ENCODE results near the gene MAN1A2.

The MAN1A2 gene

GRCh38 chr1:117396074-117396473 is 28.8 kb downstream of the MAN1A2 start:
- Histone ChIP-seq H2BK5ac (ENCODE audit: low read depth, low read length, poor library complexity) (no peak overlapping the region), H3K27me3 (ENCODE audit: insufficient read depth, low read length) (no peaks in the 10 kb centered on the region), H3K4me3 (ENCODE audit: low read depth, low read length) (no peak overlapping the region), H3K14ac (ENCODE audit: low read length) (no peak overlapping the region), H3K23ac (ENCODE audit: low read length) (no peak overlapping the region), H2BK12ac (ENCODE audit: low read length) (no peak overlapping the region), H3K4me1 (ENCODE audit: control insufficient read depth in 1 of 2, insufficient read depth in 2 of 2, low read length in 2 of 2) (no peaks in the 10 kb centered on the region), H3K79me1 (ENCODE audit: low read length) (no peaks in the 10 kb centered on the region), H4K91ac (ENCODE audit: low read depth, low read length) (no peak overlapping the region), H2AFZ (ENCODE audit: insufficient read depth, low read length, poor library complexity) (no peak overlapping the region), H2AK5ac (ENCODE audit: low read length) (no peak overlapping the region), H2BK120ac (ENCODE audit: insufficient read depth, low read length, poor library complexity) (no peak overlapping the region), H3K4me2 (ENCODE audit: low read length) (no peak overlapping the region), H3K36me3 (ENCODE audit: control insufficient read depth in 1 of 2, insufficient read depth in 2 of 2, low read length in 2 of 2) (no peaks in the 10 kb centered on the region), H4K12ac (ENCODE audit: low read depth, low read length) (no peak overlapping the region), H3K27ac (ENCODE audit: low read depth, low read length) (no peak overlapping the region), H3K4ac (ENCODE audit: low read depth, low read length) (no peak overlapping the region), H3K9ac (ENCODE audit: low read length) (no peak overlapping the region), H4K8ac (ENCODE audit: low read depth, low read length) (no peak overlapping the region), H3K79me2 (ENCODE audit: control insufficient read depth, insufficient read depth, low read length, poor library complexity) (no peaks in the 10 kb centered on the region), H3K9me3 (ENCODE audit: insufficient read depth, low read depth, low read length) (no peaks in the 10 kb centered on the region), H3K18ac (ENCODE audit: low read length) (no peak overlapping the region)
- DNase-seq: no peak

- no peaks in the 10 kb centered on the region for H3K4me1 ChIP-seq (ENCODE audit: control insufficient read depth in 1 of 2, insufficient read depth in 2 of 2, low read length in 2 of 2)
- no peak overlapping the region for H2AFZ ChIP-seq (ENCODE audit: insufficient read depth, low read length, poor library complexity)
- no peak overlapping the region for H4K91ac ChIP-seq (ENCODE audit: low read depth, low read length)
- no peak for DNase-seq
- H3K4ac ChIP-seq (ENCODE audit: low read depth, low read length): no peak overlapping the region
- H3K4me3 ChIP-seq (ENCODE audit: low read depth, low read length): no peak overlapping the region
- no peak overlapping the region for H3K14ac ChIP-seq (ENCODE audit: low read length)
- H2BK5ac ChIP-seq (ENCODE audit: low read depth, low read length, poor library complexity): no peak overlapping the region
- H3K23ac ChIP-seq (ENCODE audit: low read length): no peak overlapping the region
- no peak overlapping the region for H3K9ac ChIP-seq (ENCODE audit: low read length)
- no peak overlapping the region for H2AK5ac ChIP-seq (ENCODE audit: low read length)
- H2BK12ac ChIP-seq (ENCODE audit: low read length): no peak overlapping the region
- H4K12ac ChIP-seq (ENCODE audit: low read depth, low read length): no peak overlapping the region
- no peak overlapping the region for H3K4me2 ChIP-seq (ENCODE audit: low read length)
- H3K79me1 ChIP-seq (ENCODE audit: low read length): no peaks in the 10 kb centered on the region
- no peaks in the 10 kb centered on the region for H3K79me2 ChIP-seq (ENCODE audit: control insufficient read depth, insufficient read depth, low read length, poor library complexity)
- no peaks in the 10 kb centered on the region for H3K36me3 ChIP-seq (ENCODE audit: control insufficient read depth in 1 of 2, insufficient read depth in 2 of 2, low read length in 2 of 2)
- H3K9me3 ChIP-seq (ENCODE audit: insufficient read depth, low read depth, low read length): no peaks in the 10 kb centered on the region
- H2BK120ac ChIP-seq (ENCODE audit: insufficient read depth, low read length, poor library complexity): no peak overlapping the region
- no peak overlapping the region for H3K18ac ChIP-seq (ENCODE audit: low read length)
- H4K8ac ChIP-seq (ENCODE audit: low read depth, low read length): no peak overlapping the region
- no peak overlapping the region for H3K27ac ChIP-seq (ENCODE audit: low read depth, low read length)
- no peaks in the 10 kb centered on the region for H3K27me3 ChIP-seq (ENCODE audit: insufficient read depth, low read length)
Observed at GRCh38 chr1:117396636-117397035, 29.4 kb downstream of the MAN1A2 start.

GRCh38 chr1:117398957-117399356 is 31.7 kb downstream of the MAN1A2 start:
- no peak overlapping the region for H2BK12ac ChIP-seq (ENCODE audit: low read length)
- no peaks in the 10 kb centered on the region for H3K79me1 ChIP-seq (ENCODE audit: low read length)
- no peaks in the 10 kb centered on the region for H3K27me3 ChIP-seq (ENCODE audit: insufficient read depth, low read length)

GRCh38 chr1:117401761-117402160 is 34.5 kb downstream of the MAN1A2 start:
- H3K18ac ChIP-seq (ENCODE audit: low read length): no peak overlapping the region
- no peak for DNase-seq
- H4K91ac ChIP-seq (ENCODE audit: low read depth, low read length): no peak overlapping the region
- no peaks in the 10 kb centered on the region for H3K79me2 ChIP-seq (ENCODE audit: control insufficient read depth, insufficient read depth, low read length, poor library complexity)
- no peaks in the 10 kb centered on the region for H3K4me1 ChIP-seq (ENCODE audit: control insufficient read depth in 1 of 2, insufficient read depth in 2 of 2, low read length in 2 of 2)
- no peak overlapping the region for H3K4ac ChIP-seq (ENCODE audit: low read depth, low read length)
- H3K4me2 ChIP-seq (ENCODE audit: low read length): no peak overlapping the region
- no peaks in the 10 kb centered on the region for H3K27me3 ChIP-seq (ENCODE audit: insufficient read depth, low read length)
- no peak overlapping the region for H4K8ac ChIP-seq (ENCODE audit: low read depth, low read length)
- H2AFZ ChIP-seq (ENCODE audit: insufficient read depth, low read length, poor library complexity): no peak overlapping the region
- no peak overlapping the region for H2AK5ac ChIP-seq (ENCODE audit: low read length)
- H4K12ac ChIP-seq (ENCODE audit: low read depth, low read length): no peak overlapping the region
- no peak overlapping the region for H2BK12ac ChIP-seq (ENCODE audit: low read length)
- H3K27ac ChIP-seq (ENCODE audit: low read depth, low read length): no peak overlapping the region
- H3K9ac ChIP-seq (ENCODE audit: low read length): no peak overlapping the region
- H3K4me3 ChIP-seq (ENCODE audit: low read depth, low read length): no peak overlapping the region
- no peaks in the 10 kb centered on the region for H3K79me1 ChIP-seq (ENCODE audit: low read length)
- H2BK120ac ChIP-seq (ENCODE audit: insufficient read depth, low read length, poor library complexity): no peak overlapping the region
- H3K9me3 ChIP-seq (ENCODE audit: insufficient read depth, low read depth, low read length): no peaks in the 10 kb centered on the region
- no peaks in the 10 kb centered on the region for H3K36me3 ChIP-seq (ENCODE audit: control insufficient read depth in 1 of 2, insufficient read depth in 2 of 2, low read length in 2 of 2)
- H3K14ac ChIP-seq (ENCODE audit: low read length): no peak overlapping the region
- no peak overlapping the region for H3K23ac ChIP-seq (ENCODE audit: low read length)
- no peak overlapping the region for H2BK5ac ChIP-seq (ENCODE audit: low read depth, low read length, poor library complexity)

More at GRCh38 chr1:117398957-117399356, 31.7 kb downstream of the MAN1A2 start:
- DNase-seq: no peak
- Histone ChIP-seq H3K36me3 (ENCODE audit: control insufficient read depth in 1 of 2, insufficient read depth in 2 of 2, low read length in 2 of 2) (no peaks in the 10 kb centered on the region), H3K4me2 (ENCODE audit: low read length) (no peak overlapping the region), H4K12ac (ENCODE audit: low read depth, low read length) (no peak overlapping the region), H2BK5ac (ENCODE audit: low read depth, low read length, poor library complexity) (no peak overlapping the region), H3K27ac (ENCODE audit: low read depth, low read length) (no peak overlapping the region), H3K4me3 (ENCODE audit: low read depth, low read length) (no peak overlapping the region), H4K8ac (ENCODE audit: low read depth, low read length) (no peak overlapping the region), H3K9me3 (ENCODE audit: insufficient read depth, low read depth, low read length) (no peaks in the 10 kb centered on the region), H4K91ac (ENCODE audit: low read depth, low read length) (no peak overlapping the region), H3K23ac (ENCODE audit: low read length) (no peak overlapping the region), H3K4me1 (ENCODE audit: control insufficient read depth in 1 of 2, insufficient read depth in 2 of 2, low read length in 2 of 2) (no peaks in the 10 kb centered on the region), H3K18ac (ENCODE audit: low read length) (no peak overlapping the region), H3K14ac (ENCODE audit: low read length) (no peak overlapping the region), H3K9ac (ENCODE audit: low read length) (no peak overlapping the region), H3K4ac (ENCODE audit: low read depth, low read length) (no peak overlapping the region), H2AFZ (ENCODE audit: insufficient read depth, low read length, poor library complexity) (no peak overlapping the region), H2AK5ac (ENCODE audit: low read length) (no peak overlapping the region), H3K79me2 (ENCODE audit: control insufficient read depth, insufficient read depth, low read length, poor library complexity) (no peaks in the 10 kb centered on the region), H2BK120ac (ENCODE audit: insufficient read depth, low read length, poor library complexity) (no peak overlapping the region)
- WGBS (ENCODE audit: extremely low coverage, insufficient coverage, insufficient read length): no CpG with 5 or more reads among the region's 6 CpGs

GRCh38 chr1:117403597-117403996 is 36.3 kb downstream of the MAN1A2 start:
- Histone ChIP-seq H3K79me1 (ENCODE audit: low read length) (no peaks in the 10 kb centered on the region), H3K9me3 (ENCODE audit: insufficient read depth, low read depth, low read length) (no peaks in the 10 kb centered on the region), H3K14ac (ENCODE audit: low read length) (no peak overlapping the region), H2AFZ (ENCODE audit: insufficient read depth, low read length, poor library complexity) (no peak overlapping the region), H2BK12ac (ENCODE audit: low read length) (no peak overlapping the region), H3K23ac (ENCODE audit: low read length) (no peak overlapping the region), H3K4me2 (ENCODE audit: low read length) (no peak overlapping the region), H3K27me3 (ENCODE audit: insufficient read depth, low read length) (no peaks in the 10 kb centered on the region), H3K4ac (ENCODE audit: low read depth, low read length) (no peak overlapping the region), H2BK120ac (ENCODE audit: insufficient read depth, low read length, poor library complexity) (no peak overlapping the region), H3K4me1 (ENCODE audit: control insufficient read depth in 1 of 2, insufficient read depth in 2 of 2, low read length in 2 of 2) (no peaks in the 10 kb centered on the region), H3K79me2 (ENCODE audit: control insufficient read depth, insufficient read depth, low read length, poor library complexity) (no peaks in the 10 kb centered on the region), H3K36me3 (ENCODE audit: control insufficient read depth in 1 of 2, insufficient read depth in 2 of 2, low read length in 2 of 2) (peaks cover 0 to 4% of the 10 kb centered on the region in 2 experiments), H2BK5ac (ENCODE audit: low read depth, low read length, poor library complexity) (no peak overlapping the region), H4K12ac (ENCODE audit: low read depth, low read length) (no peak overlapping the region), H3K9ac (ENCODE audit: low read length) (no peak overlapping the region), H2AK5ac (ENCODE audit: low read length) (no peak overlapping the region), H3K18ac (ENCODE audit: low read length) (no peak overlapping the region), H4K91ac (ENCODE audit: low read depth, low read length) (no peak overlapping the region), H3K27ac (ENCODE audit: low read depth, low read length) (no peak overlapping the region), H4K8ac (ENCODE audit: low read depth, low read length) (no peak overlapping the region), H3K4me3 (ENCODE audit: low read depth, low read length) (no peak overlapping the region)
- no CpG with 5 or more reads among the region's 3 CpGs for WGBS (ENCODE audit: extremely low coverage, insufficient coverage, insufficient read length)
- no peak for DNase-seq
